HepG2 (cell line): ENCODE measurements around the gene NUSAP1. TPM values are rescaled to one million over a fixed set of nuclear protein-coding genes. Genes with fewer than 3 reads are reported as not detected.

ENCODE experiments used
- CCDC6 ChIP-seq: sonication (generic); formaldehyde crosslinking; IDR thresholded peaks from 2 replicates; pipeline ENCODE4 v1.8.1; 2022; ENCODE audit warnings: mild to moderate bottlenecking, missing genetic modification reagents, moderate library complexity
- CREB1 ChIP-seq, 2 experiments: fragments of 450-650 bp in 1 of 2; IDR thresholded peaks; 2 replicates each; pipeline ENCODE4 v1.6.1; 2016 to 2017; ENCODE audit warnings: control low read depth in 1 of 2, mild to moderate bottlenecking in 1 of 2, missing compliant biosample characterization in 1 of 2, missing genetic modification characterization in 1 of 2
- EP300 ChIP-seq, 3 experiments: sonication (generic) in 1 of 3; formaldehyde crosslinking in 1 of 3; IDR thresholded peaks; 2 replicates each; pipeline versions ENCODE4 v1.5.1 to v1.6.1; 2011 to 2020; ENCODE audit warnings: low read depth in 2 of 3, low read length in 2 of 3, borderline replicate concordance in 1 of 3, improper control_type of control experiment in 1 of 3, mild to moderate bottlenecking in 1 of 3, missing genetic modification reagents in 1 of 3, moderate library complexity in 1 of 3
- ISL2 ChIP-seq: sonication (generic); formaldehyde crosslinking; IDR thresholded peaks from 2 replicates; pipeline ENCODE4 v1.5.0; 2020; ENCODE audit warnings: missing genetic modification reagents
- KLF16 ChIP-seq, 2 experiments: sonication (generic) in 1 of 2; formaldehyde crosslinking in 1 of 2; IDR thresholded peaks; 2 replicates each; pipeline versions ENCODE4 v1.6.1 to v1.8.0; 2016 to 2023; ENCODE audit warnings: missing genetic modification reagents in 2 of 2, missing compliant biosample characterization in 1 of 2
- NFKB2 ChIP-seq: sonication (generic); formaldehyde crosslinking; IDR thresholded peaks from 2 replicates; pipeline ENCODE4 v1.4.0; 2020; ENCODE audit warnings: missing genetic modification reagents, borderline replicate concordance
- RORA ChIP-seq: sonication (generic); formaldehyde crosslinking; IDR thresholded peaks from 2 replicates; pipeline ENCODE4 v1.5.0; 2020; ENCODE audit warnings: mild to moderate bottlenecking, missing genetic modification reagents, moderate library complexity
- SRY ChIP-seq: sonication (generic); formaldehyde crosslinking; IDR thresholded peaks from 2 replicates; pipeline ENCODE4 v1.8.0; 2022; ENCODE audit warnings: mild to moderate bottlenecking, missing genetic modification reagents
- TBX2 ChIP-seq: sonication (generic); formaldehyde crosslinking; IDR thresholded peaks from 2 replicates; pipeline ENCODE4 v1.5.0; 2020; ENCODE audit warnings: missing genetic modification reagents, mild to moderate bottlenecking, borderline replicate concordance
- ZEB1 ChIP-seq: IDR thresholded peaks from 2 replicates; pipeline ENCODE4 v1.6.1; 2012; ENCODE audit warnings: mild to moderate bottlenecking, low read depth, inconsistent platforms; ENCODE audit not compliant: insufficient replicate concordance
- ZKSCAN1 ChIP-seq: fragments of 150-350 bp; IDR thresholded peaks from 2 replicates; pipeline ENCODE4 v1.6.1; 2014; ENCODE audit warnings: low read length
- ZNF792 ChIP-seq: IDR thresholded peaks from 2 replicates; pipeline ENCODE4 v1.6.1; 2016
- polyA plus RNA-seq, 8 experiments: library from polyadenylated mRNA; depleted of rRNA in 3 of 8; stranded (reverse) in 7 of 8; unstranded in 1 of 8; fragments of >200 nt; fragmentation: Illumina TruSeq in 4 of 8; extraction: Trizol in 4 of 8; gene quantifications; 2 replicates each; pipeline versions ENCODE4 v1.2.1 to v1.2.3, GENCODE V29; 2011 to 2016; ENCODE audit warnings: low read depth in 4 of 8, missing spikeins in 1 of 8, mixed read lengths in 1 of 8; ENCODE audit not compliant: insufficient read depth in 1 of 8
- total RNA-seq, 5 experiments: library from RNA; depleted of rRNA; stranded (reverse); fragments of >200 nt; fragmentation: Illumina TruSeq; extraction: Trizol; gene quantifications; 2 replicates each; pipeline ENCODE4 v1.2.3, GENCODE V29; 2016; ENCODE audit warnings: low read depth in 1 of 5
- TF ChIP-seq, protein P1 (sequence below): sonication (generic); formaldehyde crosslinking; IDR thresholded peaks from 2 replicates; pipeline ENCODE4 v1.4.0; 2020; ENCODE audit warnings: mild to moderate bottlenecking, missing genetic modification reagents
- TF ChIP-seq, protein P2 (sequence below): sonication (generic); formaldehyde crosslinking; IDR thresholded peaks from 2 replicates; pipeline ENCODE4; 2020; ENCODE audit warnings: missing genetic modification reagents, mild to moderate bottlenecking, borderline replicate concordance
- TF ChIP-seq, protein P3 (sequence below): sonication (generic); formaldehyde crosslinking; conservative IDR thresholded peaks from 2 replicates; pipeline ENCODE4 v1.4.0; 2020; ENCODE audit warnings: missing genetic modification reagents

Gene NUSAP1
- total and polyA plus RNA-seq, 2 of the 13 experiments (the other 11 are each of a cell fraction or from before 2014, with no cell fraction given), result 59.5 to 106 TPM

DNA sequence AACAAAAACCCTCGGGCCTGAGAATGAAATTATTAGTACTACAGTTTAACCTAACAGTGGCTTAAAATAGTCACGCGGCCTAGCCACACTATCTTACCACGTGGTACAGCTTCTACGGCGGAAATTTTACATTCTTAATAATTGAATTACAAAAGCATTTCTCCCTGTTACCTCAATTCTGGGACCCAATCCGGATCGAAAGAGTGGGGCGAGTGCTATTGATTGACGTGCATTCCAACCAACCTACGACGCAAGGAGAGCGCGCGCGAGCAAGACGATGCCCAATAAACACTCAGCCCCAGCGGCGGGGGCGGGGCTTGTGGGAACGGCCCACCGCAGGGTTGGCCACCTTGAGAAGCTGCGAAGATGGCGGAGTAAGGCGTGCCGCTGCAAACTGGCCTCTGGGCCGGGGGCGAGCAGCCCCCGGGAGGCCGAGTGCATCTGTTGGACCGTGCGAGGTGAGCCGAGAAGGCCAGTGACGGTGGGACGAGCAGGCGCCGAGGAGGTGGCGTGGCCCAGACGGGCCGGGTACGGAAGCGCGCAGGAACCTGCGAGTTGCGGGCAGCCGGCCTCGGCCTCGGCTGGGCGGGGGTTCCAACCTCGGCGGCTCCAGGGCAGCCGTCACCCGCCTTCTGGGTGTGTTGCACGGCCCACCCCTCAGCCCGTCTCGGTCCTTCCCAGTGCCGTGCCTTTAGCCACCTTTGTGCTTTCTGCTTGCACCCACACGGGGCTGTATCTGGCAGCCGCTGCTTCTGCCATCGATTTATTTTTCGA is 48.8 kb upstream of the NUSAP1 start (continued):
- TF ChIP-seq, protein P1, sequence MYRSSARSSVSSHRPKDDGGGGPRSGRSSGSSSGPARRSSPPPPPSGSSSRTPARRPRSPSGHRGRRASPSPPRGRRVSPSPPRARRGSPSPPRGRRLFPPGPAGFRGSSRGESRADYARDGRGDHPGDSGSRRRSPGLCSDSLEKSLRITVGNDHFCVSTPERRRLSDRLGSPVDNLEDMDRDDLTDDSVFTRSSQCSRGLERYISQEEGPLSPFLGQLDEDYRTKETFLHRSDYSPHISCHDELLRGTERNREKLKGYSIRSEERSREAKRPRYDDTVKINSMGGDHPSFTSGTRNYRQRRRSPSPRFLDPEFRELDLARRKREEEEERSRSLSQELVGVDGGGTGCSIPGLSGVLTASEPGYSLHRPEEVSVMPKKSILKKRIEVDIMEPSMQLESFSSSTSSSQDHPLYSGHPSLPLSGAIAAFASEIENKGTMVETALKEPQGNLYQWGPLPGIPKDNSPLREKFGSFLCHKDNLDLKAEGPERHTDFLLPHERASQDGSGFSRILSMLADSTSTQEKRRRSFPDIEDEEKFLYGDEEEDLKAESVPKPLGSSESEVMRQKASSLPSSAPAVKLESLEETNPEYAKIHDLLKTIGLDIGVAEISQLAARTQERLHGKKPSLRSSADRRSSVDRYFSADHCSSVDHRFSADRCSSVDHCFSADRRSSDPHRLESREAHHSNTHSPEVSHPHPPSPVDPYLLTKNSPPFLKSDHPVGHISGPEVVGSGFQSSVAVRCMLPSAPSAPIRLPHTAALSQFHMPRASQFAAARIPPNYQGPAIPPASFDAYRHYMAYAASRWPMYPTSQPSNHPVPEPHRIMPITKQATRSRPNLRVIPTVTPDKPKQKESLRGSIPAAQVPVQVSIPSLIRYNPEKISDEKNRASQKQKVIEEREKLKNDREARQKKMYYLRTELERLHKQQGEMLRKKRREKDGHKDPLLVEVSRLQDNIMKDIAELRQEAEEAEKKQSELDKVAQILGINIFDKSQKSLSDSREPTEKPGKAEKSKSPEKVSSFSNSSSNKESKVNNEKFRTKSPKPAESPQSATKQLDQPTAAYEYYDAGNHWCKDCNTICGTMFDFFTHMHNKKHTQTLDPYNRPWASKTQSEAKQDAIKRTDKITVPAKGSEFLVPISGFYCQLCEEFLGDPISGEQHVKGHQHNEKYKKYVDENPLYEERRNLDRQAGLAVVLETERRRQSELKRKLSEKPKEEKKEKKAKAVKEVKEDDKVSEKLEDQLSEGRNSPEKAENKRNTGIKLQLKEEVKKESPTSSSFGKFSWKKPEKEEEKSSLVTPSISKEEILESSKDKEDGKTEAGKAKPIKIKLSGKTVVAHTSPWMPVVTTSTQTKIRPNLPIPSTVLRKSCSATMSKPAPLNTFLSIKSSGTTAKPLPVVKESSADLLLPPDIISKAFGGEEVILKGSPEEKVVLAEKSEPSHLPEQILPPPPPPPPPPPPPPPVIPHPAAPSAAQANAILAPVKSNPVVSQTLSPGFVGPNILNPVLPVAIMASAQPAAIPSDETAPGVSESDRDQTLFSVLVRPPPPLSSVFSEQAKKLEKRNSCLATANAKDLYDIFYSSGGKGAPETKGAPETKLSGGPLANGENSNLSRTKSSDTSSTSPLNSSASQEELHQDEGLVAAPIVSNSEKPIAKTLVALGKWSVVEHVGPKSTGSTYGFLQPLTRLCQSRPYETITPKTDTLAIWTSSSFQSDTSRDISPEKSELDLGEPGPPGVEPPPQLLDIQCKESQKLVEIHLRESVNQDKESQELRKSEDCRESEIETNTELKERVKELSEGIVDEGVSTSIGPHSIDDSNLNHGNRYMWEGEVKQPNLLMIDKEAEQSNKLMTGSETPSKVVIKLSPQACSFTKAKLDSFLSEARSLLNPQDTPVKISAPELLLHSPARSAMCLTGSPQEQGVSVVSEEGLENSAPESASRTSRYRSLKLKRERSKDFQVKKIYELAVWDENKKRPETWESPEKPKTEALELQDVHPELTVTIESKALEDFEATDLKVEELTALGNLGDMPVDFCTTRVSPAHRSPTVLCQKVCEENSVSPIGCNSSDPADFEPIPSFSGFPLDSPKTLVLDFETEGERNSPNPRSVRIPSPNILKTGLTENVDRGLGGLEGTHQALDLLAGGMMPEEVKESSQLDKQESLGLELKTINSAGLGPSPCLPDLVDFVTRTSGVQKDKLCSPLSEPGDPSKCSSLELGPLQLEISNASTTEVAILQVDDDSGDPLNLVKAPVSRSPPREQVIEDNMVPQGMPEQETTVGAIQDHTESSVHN (CRISPR knock-in tag), result no peak
- TF ChIP-seq RORA (CRISPR knock-in tag), result no peak
- peak in 1 of 2 experiments; percentile 89; a peak in 2 of 4 replicates for TF ChIP-seq KLF16 (CRISPR knock-in tag; IDR thresholded peaks at IDR 0.05)
- peak; percentile 38; the same call in 1 of the 2 replicates for TF ChIP-seq TBX2 (CRISPR knock-in tag)
- TF ChIP-seq ZKSCAN1, result no peak
- peak; percentile 15 for TF ChIP-seq ZEB1
- TF ChIP-seq SRY (CRISPR knock-in tag), result peak; percentile 70; the same call in 1 of the 2 replicates
- TF ChIP-seq ZNF792 (CRISPR knock-in tag), result no peak; the same call in 1 of the 2 replicates
- TF ChIP-seq CCDC6 (CRISPR knock-in tag), result no peak; the same call in 1 of the 2 replicates
- peak; percentile 75; the same call in 1 of the 2 replicates for TF ChIP-seq NFKB2 (CRISPR knock-in tag)
- peak in 1 of 2 experiments; percentile 14; a peak in 1 of 4 replicates for TF ChIP-seq EP300 (IDR thresholded peaks at IDR 0.05; ENCODE audit: low read depth in 2 of 2, low read length in 2 of 2)
- TF ChIP-seq EP300 (CRISPR knock-in tag; IDR thresholded peaks at IDR 0.05; ENCODE audit: borderline replicate concordance), result no peak
- TF ChIP-seq, protein P2, sequence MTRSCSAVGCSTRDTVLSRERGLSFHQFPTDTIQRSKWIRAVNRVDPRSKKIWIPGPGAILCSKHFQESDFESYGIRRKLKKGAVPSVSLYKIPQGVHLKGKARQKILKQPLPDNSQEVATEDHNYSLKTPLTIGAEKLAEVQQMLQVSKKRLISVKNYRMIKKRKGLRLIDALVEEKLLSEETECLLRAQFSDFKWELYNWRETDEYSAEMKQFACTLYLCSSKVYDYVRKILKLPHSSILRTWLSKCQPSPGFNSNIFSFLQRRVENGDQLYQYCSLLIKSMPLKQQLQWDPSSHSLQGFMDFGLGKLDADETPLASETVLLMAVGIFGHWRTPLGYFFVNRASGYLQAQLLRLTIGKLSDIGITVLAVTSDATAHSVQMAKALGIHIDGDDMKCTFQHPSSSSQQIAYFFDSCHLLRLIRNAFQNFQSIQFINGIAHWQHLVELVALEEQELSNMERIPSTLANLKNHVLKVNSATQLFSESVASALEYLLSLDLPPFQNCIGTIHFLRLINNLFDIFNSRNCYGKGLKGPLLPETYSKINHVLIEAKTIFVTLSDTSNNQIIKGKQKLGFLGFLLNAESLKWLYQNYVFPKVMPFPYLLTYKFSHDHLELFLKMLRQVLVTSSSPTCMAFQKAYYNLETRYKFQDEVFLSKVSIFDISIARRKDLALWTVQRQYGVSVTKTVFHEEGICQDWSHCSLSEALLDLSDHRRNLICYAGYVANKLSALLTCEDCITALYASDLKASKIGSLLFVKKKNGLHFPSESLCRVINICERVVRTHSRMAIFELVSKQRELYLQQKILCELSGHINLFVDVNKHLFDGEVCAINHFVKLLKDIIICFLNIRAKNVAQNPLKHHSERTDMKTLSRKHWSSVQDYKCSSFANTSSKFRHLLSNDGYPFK, result peak; percentile 67; the same call in 1 of the 2 replicates
- peak; percentile 86 for TF ChIP-seq CREB1 (IDR thresholded peaks at IDR 0.05)
- TF ChIP-seq CREB1 (CRISPR knock-in tag; IDR thresholded peaks at IDR 0.05), result peak; percentile 93
- TF ChIP-seq, protein P3, sequence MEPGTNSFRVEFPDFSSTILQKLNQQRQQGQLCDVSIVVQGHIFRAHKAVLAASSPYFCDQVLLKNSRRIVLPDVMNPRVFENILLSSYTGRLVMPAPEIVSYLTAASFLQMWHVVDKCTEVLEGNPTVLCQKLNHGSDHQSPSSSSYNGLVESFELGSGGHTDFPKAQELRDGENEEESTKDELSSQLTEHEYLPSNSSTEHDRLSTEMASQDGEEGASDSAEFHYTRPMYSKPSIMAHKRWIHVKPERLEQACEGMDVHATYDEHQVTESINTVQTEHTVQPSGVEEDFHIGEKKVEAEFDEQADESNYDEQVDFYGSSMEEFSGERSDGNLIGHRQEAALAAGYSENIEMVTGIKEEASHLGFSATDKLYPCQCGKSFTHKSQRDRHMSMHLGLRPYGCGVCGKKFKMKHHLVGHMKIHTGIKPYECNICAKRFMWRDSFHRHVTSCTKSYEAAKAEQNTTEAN (CRISPR knock-in tag), result no peak
- TF ChIP-seq ISL2, result peak; percentile 61; the same call in 1 of the 2 replicates
